ENCODE measurements around the gene NCBP3. TPM values are rescaled to one million over a fixed set of nuclear protein-coding genes. Genes with fewer than 3 reads are reported as not detected.

Gene NCBP3
- total and polyA plus RNA-seq, 2 of the 4 experiments (the other 2 are of a cell fraction): 10.8 to 13.5 TPM

- Histone ChIP-seq H2AFZ (replicated peaks; ENCODE audit: low read length, poor library complexity) (no peak overlapping the region), H3K4me2 (ENCODE audit: low read depth, low read length) (no peak overlapping the region), H4K5ac (ENCODE audit: low read depth, low read length) (peak overlapping the region; percentile 77), H3K56ac (ENCODE audit: extremely low read depth, insufficient read depth, low read length) (no peak overlapping the region), H3K23ac (ENCODE audit: low read depth, low read length) (no peak overlapping the region), H3K27ac (ENCODE audit: insufficient read depth, low read length) (peak overlapping the region; percentile 52; the same call in 1 of the 2 replicates), H2BK120ac (ENCODE audit: low read depth, low read length) (peak overlapping the region; percentile 50), H3K9ac (ENCODE audit: low read depth, low read length) (no peak overlapping the region), H4K91ac (ENCODE audit: insufficient read depth, low read depth, low read length) (peak overlapping the region; percentile 66), H3K18ac (ENCODE audit: low read depth, low read length) (peak overlapping the region; percentile 78), H3K9me1 (ENCODE audit: insufficient read depth, low read length) (peaks cover 4% of the 10 kb centered on the region; the same call in 1 of the 2 replicates), H3K4ac (ENCODE audit: low read depth, low read length) (peak overlapping the region; percentile 44), H4K8ac (ENCODE audit: low read depth in 2 of 2, low read length in 2 of 2) (peak overlapping the region in 1 of 2 experiments; percentile 48; a peak in 2 of 4 replicates), H3K79me1 (ENCODE audit: low read depth in 1 of 2, low read length in 2 of 2) (no peaks in the 10 kb centered on the region), H3K36me3 (ENCODE audit: control insufficient read depth, insufficient read depth, low read length) (no peaks in the 10 kb centered on the region), H3K14ac (replicated peaks; ENCODE audit: low read depth, low read length) (0 out of 2 replicates have a peak overlapping the region, but pooled peaks have one; percentile 17), H2BK15ac (ENCODE audit: low read depth, low read length) (peak overlapping the region; percentile 20; the same call in 1 of the 3 replicates), H3K9me3 (ENCODE audit: control insufficient read depth, insufficient read depth, low read length) (no peaks in the 10 kb centered on the region), H2BK5ac (ENCODE audit: low read depth, low read length, poor library complexity, severe bottlenecking) (peak overlapping the region; percentile 4), H3K4me3 (ENCODE audit: insufficient read depth, low read depth, low read length) (no peak overlapping the region), H3K27me3 (ENCODE audit: control insufficient read depth, insufficient read depth, low read length) (no peaks in the 10 kb centered on the region; the same call in none of the 2 replicates), H2BK20ac (ENCODE audit: low read depth, low read length) (peak overlapping the region; percentile 58; the same call in 1 of the 2 replicates), H4K20me1 (ENCODE audit: insufficient read depth, low read length) (no peaks in the 10 kb centered on the region), H3K4me1 (ENCODE audit: control insufficient read depth, insufficient read depth, low read length) (peaks cover 9% of the 10 kb centered on the region; the same call in 1 of the 2 replicates), H2AK9ac (replicated peaks; ENCODE audit: low read depth, low read length, poor library complexity) (peak overlapping the region; percentile 12), H2AK5ac (ENCODE audit: low read depth, low read length) (peak overlapping the region; percentile 59)
- peak; percentile 43; the same call in 1 of the 2 replicates for ATAC-seq (ENCODE audit: low read depth)
- no TSS peak for BruUV-seq (replicated peaks)
- dilution Hi-C loops (cut with HindIII; ENCODE audit: low sequenced_read_pairs, unreplicated experiment): no loop called here
- ChIA-PET POLR2A (ENCODE audit: unreplicated experiment) (no interaction called here), CTCF (no interaction called here)
- no CpG with 5 or more reads among the region's 3 CpGs for WGBS, 2 experiments (ENCODE audit: extremely low coverage in 2 of 2, insufficient read length in 1 of 2)
- intact Hi-C loops (cut with micrococcal nuclease): no loop called here
- TF ChIP-seq POLR2A (IDR thresholded peaks at IDR 0.05; ENCODE audit: low read depth, low read length) (no peak), BHLHE40 (IDR thresholded peaks at IDR 0.05; ENCODE audit: low read depth, low read length) (no peak), USF2 (IDR thresholded peaks at IDR 0.05; ENCODE audit: low read depth, low read length) (no peak), CTCF (conservative IDR thresholded peaks at IDR 0.05; ENCODE audit: low read depth, low read length) (no peak), RAD21 (IDR thresholded peaks at IDR 0.05; ENCODE audit: low read length) (no peak), RCOR1 (IDR thresholded peaks at IDR 0.05; ENCODE audit: insufficient replicate concordance, low read length) (no peak), MXI1 (IDR thresholded peaks at IDR 0.05; ENCODE audit: borderline replicate concordance, low read depth, low read length) (no peak), MAZ (IDR thresholded peaks at IDR 0.05; ENCODE audit: borderline replicate concordance, low read depth, low read length) (no peak), FOS (IDR thresholded peaks at IDR 0.05; ENCODE audit: low read depth, low read length) (no peak), CHD1 (IDR thresholded peaks at IDR 0.05; ENCODE audit: low read depth, low read length) (no peak), RFX5 (IDR thresholded peaks at IDR 0.05; ENCODE audit: low read depth, low read length) (no peak), MAFK (IDR thresholded peaks at IDR 0.05; ENCODE audit: low read depth, low read length) (no peak), NFE2L2 (IDR thresholded peaks at IDR 0.05; ENCODE audit: low read depth, low read length) (no peak), SMC3 (IDR thresholded peaks at IDR 0.05; ENCODE audit: low read depth, low read length) (no peak), ELK1 (IDR thresholded peaks at IDR 0.05; ENCODE audit: borderline replicate concordance, low read depth, low read length) (no peak), CEBPB (IDR thresholded peaks at IDR 0.05; ENCODE audit: low read depth, low read length) (no peak)
- in situ Hi-C loops (cut with MboI; ENCODE audit: low sequenced_read_pairs): no loop called here
- DNase-seq: no peak
Measured at GRCh38 chr17:3773966-3774365, 72.1 kb downstream of the NCBP3 start.

Measured in IMR-90 (cell line).